Measurements from ENCODE around the gene POMT2. TPM values are rescaled to one million over a fixed set of nuclear protein-coding genes. Genes with fewer than 3 reads are reported as not detected.

Gene POMT2
- polyA plus RNA-seq, 1 donor, result 22.8 TPM

GRCh38 chr14:77266336-77266735 is 54.3 kb downstream of the POMT2 start:
- no peak for DNase-seq

GRCh38 chr14:77265561-77266335 is 54.9 kb downstream of the POMT2 start:
- no peak for DNase-seq

GRCh38 chr14:77265187-77265515 is 55.5 kb downstream of the POMT2 start:
- no peak for DNase-seq

GRCh38 chr14:77264466-77265186 is 56.1 kb downstream of the POMT2 start:
- no peak for DNase-seq

GRCh38 chr14:77260631-77261030 is 60.1 kb downstream of the POMT2 start:
- DNase-seq, result no peak

GRCh38 chr14:77260199-77260598 is 60.5 kb downstream of the POMT2 start:
- DNase-seq, result no peak

- DNase-seq, result no peak
Measured at GRCh38 chr14:77259025-77259715, 61.5 kb downstream of the POMT2 start.

- no peak for DNase-seq
Measured at GRCh38 chr14:77258566-77258965, 62.1 kb downstream of the POMT2 start.

- DNase-seq, result no peak
Measured at GRCh38 chr14:77257700-77258099, 63.0 kb downstream of the POMT2 start.

GRCh38 chr14:77256694-77257093 is 64.0 kb downstream of the POMT2 start:
- DNase-seq, result no peak

- no peak for DNase-seq
Measured at GRCh38 chr14:77253333-77254190, 67.1 kb downstream of the POMT2 start.

- no peak for DNase-seq
Measured at GRCh38 chr14:77251870-77252269, 68.8 kb downstream of the POMT2 start.

- DNase-seq, result no peak
Measured at GRCh38 chr14:77250927-77251326, 69.8 kb downstream of the POMT2 start.

- no peak for DNase-seq
Measured at GRCh38 chr14:77249286-77249685, 71.4 kb downstream of the POMT2 start.

- no peak for DNase-seq
Measured at GRCh38 chr14:77248666-77249065, 72.0 kb downstream of the POMT2 start.

- no peak for DNase-seq
Measured at GRCh38 chr14:77246784-77247183, 73.9 kb downstream of the POMT2 start.

- no peak for DNase-seq
Measured at GRCh38 chr14:77245820-77246219, 74.9 kb downstream of the POMT2 start.

GRCh38 chr14:77243853-77244252 is 76.8 kb downstream of the POMT2 start:
- DNase-seq, result no peak

GRCh38 chr14:77242752-77243151 is 77.9 kb downstream of the POMT2 start:
- DNase-seq, result no peak

GRCh38 chr14:77241955-77242354 is 78.7 kb downstream of the POMT2 start:
- no peak for DNase-seq

- DNase-seq, result no peak
Measured at GRCh38 chr14:77240336-77240915, 80.3 kb downstream of the POMT2 start.

- no peak for DNase-seq
Measured at GRCh38 chr14:77239412-77239811, 81.3 kb downstream of the POMT2 start.

All from hindlimb muscle (tissue), 1 donor.